ENCODE data around the gene RRP1B.

DNA sequence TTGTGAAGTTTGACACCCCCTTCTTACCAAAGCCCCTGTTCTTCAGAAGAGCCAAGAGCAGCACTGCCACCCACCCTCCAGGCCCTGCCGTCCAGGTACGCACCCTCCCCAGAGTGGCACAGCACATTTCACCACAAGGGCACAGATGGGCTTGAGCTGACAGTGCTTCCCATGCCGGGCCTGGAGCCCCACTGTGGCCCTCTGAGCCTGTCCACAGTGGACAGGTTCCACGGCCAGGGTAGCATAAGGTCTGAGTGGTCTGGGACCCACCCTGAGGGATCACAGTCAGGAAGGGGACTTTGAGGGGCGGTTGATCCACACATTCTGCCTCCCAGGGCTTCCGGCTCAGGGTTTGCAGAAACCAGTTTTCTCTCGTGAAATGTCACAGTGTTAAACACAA lies 31.0 kb downstream of the RRP1B start:
- TF ChIP-seq KAT2B (IDR thresholded peaks at IDR 0.05; ENCODE audit: low read depth, low read length) (no peak), ZFP30 (CRISPR knock-in tag; IDR thresholded peaks at IDR 0.05; ENCODE audit: borderline replicate concordance) (no peak), RFX5 (IDR thresholded peaks at IDR 0.05; ENCODE audit: low read depth, low read length) (no peak), FOXK2 (conservative IDR thresholded peaks at IDR 0.05 in 1 of 2, IDR thresholded peaks at IDR 0.05 in 1 of 2; ENCODE audit: low read depth in 2 of 2) (no peak), SREBF2 (CRISPR knock-in tag; IDR thresholded peaks at IDR 0.05) (no peak), TBP (optimal IDR thresholded peaks at IDR 0.05; ENCODE audit: low read depth, low read length) (no peak), MTA3 (IDR thresholded peaks at IDR 0.05; ENCODE audit: borderline replicate concordance) (no peak), CBX5 (IDR thresholded peaks at IDR 0.05; ENCODE audit: borderline replicate concordance, low read depth) (no peak), ZBTB8A (IDR thresholded peaks at IDR 0.05; ENCODE audit: partially characterized antibody) (no peak), NRF1 (conservative IDR thresholded peaks at IDR 0.05 in 1 of 2, IDR thresholded peaks at IDR 0.05 in 1 of 2) (no peak), ZNF79 (CRISPR knock-in tag; IDR thresholded peaks at IDR 0.05; ENCODE audit: low read depth) (no peak), MAX (CRISPR knock-in tag; IDR thresholded peaks at IDR 0.05) (no peak)
- TF ChIP-seq, protein P1, sequence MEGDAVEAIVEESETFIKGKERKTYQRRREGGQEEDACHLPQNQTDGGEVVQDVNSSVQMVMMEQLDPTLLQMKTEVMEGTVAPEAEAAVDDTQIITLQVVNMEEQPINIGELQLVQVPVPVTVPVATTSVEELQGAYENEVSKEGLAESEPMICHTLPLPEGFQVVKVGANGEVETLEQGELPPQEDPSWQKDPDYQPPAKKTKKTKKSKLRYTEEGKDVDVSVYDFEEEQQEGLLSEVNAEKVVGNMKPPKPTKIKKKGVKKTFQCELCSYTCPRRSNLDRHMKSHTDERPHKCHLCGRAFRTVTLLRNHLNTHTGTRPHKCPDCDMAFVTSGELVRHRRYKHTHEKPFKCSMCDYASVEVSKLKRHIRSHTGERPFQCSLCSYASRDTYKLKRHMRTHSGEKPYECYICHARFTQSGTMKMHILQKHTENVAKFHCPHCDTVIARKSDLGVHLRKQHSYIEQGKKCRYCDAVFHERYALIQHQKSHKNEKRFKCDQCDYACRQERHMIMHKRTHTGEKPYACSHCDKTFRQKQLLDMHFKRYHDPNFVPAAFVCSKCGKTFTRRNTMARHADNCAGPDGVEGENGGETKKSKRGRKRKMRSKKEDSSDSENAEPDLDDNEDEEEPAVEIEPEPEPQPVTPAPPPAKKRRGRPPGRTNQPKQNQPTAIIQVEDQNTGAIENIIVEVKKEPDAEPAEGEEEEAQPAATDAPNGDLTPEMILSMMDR (IDR thresholded peaks at IDR 0.05 in 2 of 3, conservative IDR thresholded peaks at IDR 0.05 in 1 of 3; ENCODE audit: insufficient read depth in 2 of 3, low read depth in 1 of 3, low read length in 3 of 3) = no peak

Data from K562 (cell line).